AG04449 (cell line): Measurements from ENCODE around the gene DIAPH2.

Experiments
- CTCF ChIA-PET: fragments of 350-600 bp; formaldehyde crosslinking; extraction: SDS; loops from one replicate; lab custom pipeline; 2021; ENCODE audit warnings: antibody characterized with exemption; lab: Yijun Ruan, JAX
- POLR2A ChIA-PET: fragments of 400-600, 350-600 bp; formaldehyde crosslinking; extraction: SDS; loops from one replicate; lab custom pipeline; 2020; ENCODE audit warnings: antibody characterized with exemption, inconsistent platforms; lab: Yijun Ruan, JAX
- DNase-seq: peaks from one replicate; pipeline ENCODE4 v3.0.0-alpha.2; 2010; ENCODE audit warnings: low read depth, low spot score
- H3K4me3 ChIP-seq: 2 replicates; pipeline ENCODE4 v1.5.1; 2011; ENCODE audit warnings: low read depth, mild to moderate bottlenecking, control low read depth, low read length
- TF ChIP-seq, protein P1 (sequence below): IDR thresholded peaks from one replicate; pipeline ENCODE4 v1.5.1; 2011; ENCODE audit warnings: mild to moderate bottlenecking, moderate library complexity, low read length, control low read depth, inconsistent platforms; ENCODE audit not compliant: insufficient read depth; ENCODE audit errors: missing control alignments

The DIAPH2 gene

GRCh38 chrX:97266406-97267121 is 581.9 kb downstream of the DIAPH2 start:
- POLR2A ChIA-PET: no interaction called here
- TF ChIP-seq, protein P1, sequence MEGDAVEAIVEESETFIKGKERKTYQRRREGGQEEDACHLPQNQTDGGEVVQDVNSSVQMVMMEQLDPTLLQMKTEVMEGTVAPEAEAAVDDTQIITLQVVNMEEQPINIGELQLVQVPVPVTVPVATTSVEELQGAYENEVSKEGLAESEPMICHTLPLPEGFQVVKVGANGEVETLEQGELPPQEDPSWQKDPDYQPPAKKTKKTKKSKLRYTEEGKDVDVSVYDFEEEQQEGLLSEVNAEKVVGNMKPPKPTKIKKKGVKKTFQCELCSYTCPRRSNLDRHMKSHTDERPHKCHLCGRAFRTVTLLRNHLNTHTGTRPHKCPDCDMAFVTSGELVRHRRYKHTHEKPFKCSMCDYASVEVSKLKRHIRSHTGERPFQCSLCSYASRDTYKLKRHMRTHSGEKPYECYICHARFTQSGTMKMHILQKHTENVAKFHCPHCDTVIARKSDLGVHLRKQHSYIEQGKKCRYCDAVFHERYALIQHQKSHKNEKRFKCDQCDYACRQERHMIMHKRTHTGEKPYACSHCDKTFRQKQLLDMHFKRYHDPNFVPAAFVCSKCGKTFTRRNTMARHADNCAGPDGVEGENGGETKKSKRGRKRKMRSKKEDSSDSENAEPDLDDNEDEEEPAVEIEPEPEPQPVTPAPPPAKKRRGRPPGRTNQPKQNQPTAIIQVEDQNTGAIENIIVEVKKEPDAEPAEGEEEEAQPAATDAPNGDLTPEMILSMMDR: no peak
- CTCF ChIA-PET: no interaction called here
- no peak overlapping the region for H3K4me3 ChIP-seq
- DNase-seq: no peak

DNA sequence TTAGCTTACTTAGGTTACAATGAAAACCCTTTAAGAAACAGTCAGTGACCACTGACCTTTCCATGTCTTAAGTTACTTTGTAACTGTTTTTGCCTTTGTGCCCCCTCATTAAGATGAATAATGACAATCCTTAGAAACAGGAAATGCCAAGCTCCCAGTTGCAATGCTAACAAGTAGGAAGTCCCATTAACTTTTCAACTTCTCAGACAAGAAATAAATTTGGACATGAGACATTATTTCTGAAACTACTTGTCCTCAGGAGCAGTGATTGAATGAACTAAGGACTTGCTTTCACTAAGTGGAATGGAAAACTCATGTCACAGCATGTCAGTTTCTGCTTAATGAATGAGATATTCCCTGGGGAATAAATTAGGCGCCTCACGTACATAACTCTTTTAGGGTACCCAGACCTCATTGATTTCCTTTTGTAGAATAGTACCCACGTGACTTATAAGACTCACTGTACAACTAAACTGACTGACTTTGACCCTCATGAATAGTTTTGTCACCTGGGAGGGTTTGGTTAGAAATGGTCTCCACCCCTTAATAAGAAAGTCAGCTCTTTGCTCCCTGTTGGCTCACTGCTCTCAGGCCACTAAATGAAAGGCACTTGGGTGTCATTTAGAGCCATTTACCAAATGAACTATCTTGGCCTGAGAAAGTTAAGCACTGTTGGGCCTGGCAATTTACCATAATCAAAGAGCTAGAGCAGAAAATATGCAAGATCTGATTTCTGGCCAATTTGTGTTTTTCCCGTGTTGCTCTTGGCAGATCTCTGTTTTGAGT is 582.9 kb downstream of the DIAPH2 start:
- H3K4me3 ChIP-seq: no peak overlapping the region
- ChIA-PET POLR2A (no interaction called here), CTCF (interaction anchor here (0.5 kb wide), 1 partner anchor 131 kb away, joined by 3 read pairs; no protein-coding TSS in a partner anchor)
- TF ChIP-seq, protein P1: no peak
- no peak for DNase-seq

- no peak for DNase-seq
- TF ChIP-seq, protein P1: no peak
- H3K4me3 ChIP-seq: no peak overlapping the region
- POLR2A ChIA-PET: no interaction called here
- CTCF ChIA-PET: interaction anchor here (0.5 kb wide), 1 partner anchor 130 kb away, joined by 3 read pairs; no protein-coding TSS in a partner anchor
These were observed 583.6 kb downstream of the DIAPH2 start for GRCh38 chrX:97268182-97268680.

- ChIA-PET CTCF (no interaction called here), POLR2A (no interaction called here)
- no peak overlapping the region for H3K4me3 ChIP-seq
- TF ChIP-seq, protein P1: no peak
- DNase-seq: no peak
These were observed 599.9 kb downstream of the DIAPH2 start for GRCh38 chrX:97284531-97284930.

DNA sequence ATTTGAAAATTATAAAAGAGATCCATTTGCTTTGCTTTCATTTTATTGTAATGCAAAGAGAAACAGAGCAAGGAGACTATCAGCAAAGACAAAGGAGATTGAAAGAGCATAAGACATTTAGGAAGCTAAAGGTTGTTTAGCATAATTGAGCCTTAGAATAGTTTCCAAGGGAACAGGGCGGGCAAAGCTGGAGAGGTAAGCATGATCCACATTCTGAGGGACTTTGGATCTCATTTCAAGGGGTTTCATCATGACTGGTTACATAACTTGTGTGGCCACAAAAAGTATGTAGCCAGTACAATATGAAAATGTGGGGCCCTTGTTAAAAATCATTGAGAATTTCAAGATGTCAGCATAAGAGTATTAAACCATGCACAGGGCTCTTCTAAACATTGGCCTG is 605.6 kb downstream of the DIAPH2 start:
- POLR2A ChIA-PET: no interaction called here
- TF ChIP-seq, protein P1: no peak
- DNase-seq: no peak
- CTCF ChIA-PET: no interaction called here
- H3K4me3 ChIP-seq: no peak overlapping the region

GRCh38 chrX:97294041-97294440 is 609.4 kb downstream of the DIAPH2 start:
- CTCF ChIA-PET: no interaction called here

More at GRCh38 chrX:97294041-97294440, 609.4 kb downstream of the DIAPH2 start:
- POLR2A ChIA-PET: no interaction called here
- H3K4me3 ChIP-seq: no peak overlapping the region
- DNase-seq: no peak
- TF ChIP-seq, protein P1: no peak
